Neuronal stem cell (in vitro differentiated cells): ENCODE data around the gene MAPKAP1.

ENCODE experiments used
- DNase-seq: peaks from one replicate; pipeline ENCODE4 v3.0.0-alpha.2; 2013; ENCODE audit warnings: low spot score
- H2AFZ ChIP-seq: one replicate; pipeline ENCODE4 v1.6.1; 2013; ENCODE audit warnings: mild to moderate bottlenecking, low read length, inconsistent platforms
- H2AK5ac ChIP-seq: 2 replicates; pipeline ENCODE4 v1.6.1; 2013; ENCODE audit warnings: low read depth, mild to moderate bottlenecking, inconsistent platforms, low read length, moderate library complexity, mixed read lengths
- H2BK120ac ChIP-seq: 2 replicates; pipeline ENCODE4 v1.6.1; 2013; ENCODE audit warnings: low read depth, mild to moderate bottlenecking, inconsistent platforms, low read length, moderate library complexity, mixed read lengths
- H2BK12ac ChIP-seq: one replicate; pipeline ENCODE4 v1.6.1; 2013; ENCODE audit warnings: low read length, inconsistent platforms
- H2BK15ac ChIP-seq: 2 replicates; pipeline ENCODE4 v1.6.1; 2013; ENCODE audit warnings: mild to moderate bottlenecking, low read length, inconsistent platforms, mixed read lengths
- H2BK5ac ChIP-seq: one replicate; pipeline ENCODE4 v1.6.1; 2013; ENCODE audit warnings: inconsistent platforms, mild to moderate bottlenecking, low read length, moderate library complexity
- H3K14ac ChIP-seq: one replicate; pipeline ENCODE4 v1.6.1; 2013; ENCODE audit warnings: low read length, inconsistent platforms
- H3K18ac ChIP-seq: 2 replicates; pipeline ENCODE4 v1.6.1; 2013; ENCODE audit warnings: low read length, inconsistent platforms
- H3K23ac ChIP-seq: 2 replicates; pipeline ENCODE4 v1.6.1; 2013; ENCODE audit warnings: low read depth, mild to moderate bottlenecking, mixed read lengths, low read length, inconsistent platforms; ENCODE audit not compliant: poor library complexity
- H3K27ac ChIP-seq: replicated peaks from 3 replicates; pipeline ENCODE4 v1.5.1; 2013; ENCODE audit warnings: low read length, inconsistent platforms
- H3K27me3 ChIP-seq, 3 experiments: 2 replicates each; pipeline ENCODE4 v1.6.1; 2013; ENCODE audit warnings: low read length in 3 of 3, mild to moderate bottlenecking in 2 of 3, inconsistent platforms in 1 of 3, low read depth in 1 of 3, mixed read lengths in 1 of 3, moderate library complexity in 1 of 3; ENCODE audit not compliant: control insufficient read depth in 3 of 3, insufficient read depth in 3 of 3
- H3K36me3 ChIP-seq, 2 donors: replicated peaks in 1 of 2; 2 replicates each; pipeline ENCODE4 v1.6.1; 2013; ENCODE audit warnings: low read length in 2 of 2; ENCODE audit not compliant: control insufficient read depth in 2 of 2, insufficient read depth in 2 of 2
- H3K4ac ChIP-seq: 2 replicates; pipeline ENCODE4 v1.6.1; 2013; ENCODE audit warnings: inconsistent platforms, mild to moderate bottlenecking, low read length, moderate library complexity
- H3K4me1 ChIP-seq, 2 donors: 1 replicate in 1 of 2; 2 replicates in 1 of 2; pipeline ENCODE4 v1.6.1; 2013; ENCODE audit warnings: low read length in 2 of 2, low read depth in 1 of 2; ENCODE audit not compliant: control insufficient read depth in 2 of 2, insufficient read depth in 1 of 2
- H3K4me2 ChIP-seq: one replicate; pipeline ENCODE4 v1.6.1; 2013; ENCODE audit warnings: mild to moderate bottlenecking, low read length, inconsistent platforms; ENCODE audit not compliant: insufficient read depth, poor library complexity, severe bottlenecking
- H3K4me3 ChIP-seq, 2 donors: 2 replicates each; pipeline ENCODE4 v1.5.1; 2013; ENCODE audit warnings: low read length in 2 of 2, mild to moderate bottlenecking in 2 of 2, inconsistent platforms in 1 of 2, moderate library complexity in 1 of 2
- H3K79me1 ChIP-seq: one replicate; pipeline ENCODE4 v1.6.1; 2013; ENCODE audit warnings: low read depth, mild to moderate bottlenecking, inconsistent platforms, low read length, moderate library complexity
- H3K9ac ChIP-seq: one replicate; pipeline ENCODE4 v1.6.1; 2013; ENCODE audit warnings: mild to moderate bottlenecking, low read depth, low read length, inconsistent platforms; ENCODE audit not compliant: poor library complexity
- H3K9me3 ChIP-seq, 2 donors: replicated peaks in 1 of 2; 2 replicates each; pipeline versions ENCODE3 to v1.6.1; 2013; ENCODE audit warnings: low read length in 2 of 2, mild to moderate bottlenecking in 2 of 2, inconsistent platforms in 1 of 2, low read depth in 1 of 2, mixed read lengths in 1 of 2, moderate library complexity in 1 of 2; ENCODE audit not compliant: control insufficient read depth in 2 of 2, insufficient read depth in 1 of 2
- H4K8ac ChIP-seq: one replicate; pipeline ENCODE4 v1.6.1; 2013; ENCODE audit warnings: low read depth, mild to moderate bottlenecking, inconsistent platforms, low read length, moderate library complexity
- H4K91ac ChIP-seq: one replicate; pipeline ENCODE4 v1.6.1; 2013; ENCODE audit warnings: low read length, low read depth, mild to moderate bottlenecking, inconsistent platforms; ENCODE audit not compliant: poor library complexity
- WGBS, 2 donors: extraction: QIAGEN DNeasy Blood & Tissue Kit; methylation state at CpG; one replicate each; pipeline ENCODE4 v1.1.7; 2013; ENCODE audit warnings: missing lambda C conversion rate in 2 of 2, mixed read lengths in 1 of 2; ENCODE audit not compliant: insufficient read length in 2 of 2, insufficient replicate concordance in 1 of 2; ENCODE audit errors: extremely low coverage in 2 of 2; 5-methylcytosine and 5-hydroxymethylcytosine counted together

The MAPKAP1 gene

DNA sequence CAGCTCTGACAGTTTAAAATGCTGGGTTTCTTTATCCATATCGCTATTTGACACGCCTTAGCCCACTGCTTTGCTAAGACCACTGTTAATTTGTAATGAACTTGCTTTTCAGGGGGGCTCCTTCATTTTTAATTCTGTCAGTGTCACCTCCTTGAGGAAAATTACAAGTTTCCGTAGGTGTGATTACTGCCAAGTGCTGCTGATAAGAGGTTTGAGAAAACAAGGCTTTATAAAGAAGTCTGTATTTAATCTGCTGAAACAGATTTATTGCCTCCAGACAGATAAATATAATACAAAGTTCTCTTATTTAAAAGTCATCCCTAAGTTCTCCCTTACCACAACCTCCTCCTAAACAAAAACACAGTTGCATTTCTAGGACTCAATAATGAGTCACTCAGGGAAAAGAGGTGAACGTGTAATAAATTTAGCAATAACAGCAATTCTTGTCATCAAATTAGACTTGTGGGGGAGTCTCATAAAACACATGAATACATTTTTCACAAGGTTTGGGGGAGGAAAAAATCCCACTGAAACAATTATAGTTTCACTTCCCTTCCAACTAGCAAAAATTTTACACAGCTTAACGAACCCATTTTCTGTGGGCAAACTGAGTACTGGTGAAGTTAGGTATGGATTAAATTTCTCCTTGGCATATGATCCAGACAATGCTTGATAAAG is 72.8 kb downstream of the MAPKAP1 start:
- no peak overlapping the region for H3K4me2 ChIP-seq
- no peak overlapping the region for H2BK12ac ChIP-seq
- H3K36me3 ChIP-seq, result no peaks in the 10 kb centered on the region
- no peak overlapping the region for H3K18ac ChIP-seq
- no peak overlapping the region for H3K4ac ChIP-seq
- DNase-seq, result no peak
- no CpG with 5 or more reads among the region's 5 CpGs for WGBS, 2 donors
- no peak overlapping the region for H2BK5ac ChIP-seq
- peaks cover 0 to 3% of the 10 kb centered on the region in 2 donors for H3K4me1 ChIP-seq
- H3K9me3 ChIP-seq, result no peaks in the 10 kb centered on the region
- H3K23ac ChIP-seq, result no peak overlapping the region
- no peak overlapping the region for H3K27ac ChIP-seq
- H3K27me3 ChIP-seq, result no peaks in the 10 kb centered on the region
- no peak overlapping the region for H2AK5ac ChIP-seq
- no peak overlapping the region for H3K4me3 ChIP-seq
- no peak overlapping the region for H4K8ac ChIP-seq
- H2BK15ac ChIP-seq, result no peak overlapping the region
- no peak overlapping the region for H2BK120ac ChIP-seq
- H3K9ac ChIP-seq, result no peak overlapping the region
- H3K79me1 ChIP-seq, result peaks cover 4% of the 10 kb centered on the region
- no peak overlapping the region for H2AFZ ChIP-seq
- H3K14ac ChIP-seq, result no peak overlapping the region
- no peak overlapping the region for H4K91ac ChIP-seq

- no peak overlapping the region for H2AK5ac ChIP-seq
- no CpG with 5 or more reads among the region's 2 CpGs for WGBS, 2 donors
- H3K14ac ChIP-seq, result no peak overlapping the region
- peaks cover 4% of the 10 kb centered on the region for H3K79me1 ChIP-seq
- H4K91ac ChIP-seq, result no peak overlapping the region
- no peaks in the 10 kb centered on the region for H3K27me3 ChIP-seq
- H3K9ac ChIP-seq, result no peak overlapping the region
- H2BK120ac ChIP-seq, result no peak overlapping the region
- peaks cover 0 to 3% of the 10 kb centered on the region in 2 donors for H3K4me1 ChIP-seq
- H3K27ac ChIP-seq, result no peak overlapping the region
- H3K23ac ChIP-seq, result no peak overlapping the region
- no peak overlapping the region for H3K18ac ChIP-seq
- H3K4me3 ChIP-seq, result no peak overlapping the region
- no peaks in the 10 kb centered on the region for H3K36me3 ChIP-seq
- H3K4me2 ChIP-seq, result no peak overlapping the region
- H2BK5ac ChIP-seq, result no peak overlapping the region
- no peak for DNase-seq
- no peak overlapping the region for H2BK12ac ChIP-seq
- no peaks in the 10 kb centered on the region for H3K9me3 ChIP-seq
- H2AFZ ChIP-seq, result no peak overlapping the region
- no peak overlapping the region for H4K8ac ChIP-seq
- H3K4ac ChIP-seq, result no peak overlapping the region
- H2BK15ac ChIP-seq, result no peak overlapping the region
These were observed 73.8 kb downstream of the MAPKAP1 start for GRCh38 chr9:125633116-125633745.

GRCh38 chr9:125632321-125633115 is 74.5 kb downstream of the MAPKAP1 start:
- Histone ChIP-seq H2BK15ac (no peak overlapping the region), H3K27me3 (no peaks in the 10 kb centered on the region), H3K9ac (no peak overlapping the region), H3K14ac (no peak overlapping the region), H3K4me3 (no peak overlapping the region), H3K4me1 (peaks cover 0 to 3% of the 10 kb centered on the region in 2 donors), H2BK5ac (no peak overlapping the region), H2AK5ac (no peak overlapping the region), H2AFZ (no peak overlapping the region), H4K8ac (no peak overlapping the region), H3K4ac (no peak overlapping the region), H3K79me1 (peaks cover 4% of the 10 kb centered on the region), H2BK120ac (no peak overlapping the region), H3K18ac (no peak overlapping the region), H3K9me3 (no peaks in the 10 kb centered on the region), H3K4me2 (no peak overlapping the region), H3K23ac (no peak overlapping the region), H3K27ac (no peak overlapping the region), H3K36me3 (no peaks in the 10 kb centered on the region), H4K91ac (no peak overlapping the region), H2BK12ac (no peak overlapping the region)
- no peak for DNase-seq
- no CpG with 5 or more reads among the region's 4 CpGs for WGBS, 2 donors
